HG02763 (cell line): Measurements from ENCODE around the gene MBD3L3.
"Not testable (repeated sequence)": the region's sequence is repeated elsewhere in the genome, so short reads cannot be mapped to it uniquely, and the experiment has no call there.

Experiments used
- ATAC-seq: cut with Tn5 transposase; IDR thresholded peaks from one replicate; pipeline ENCODE4 v1.9.1; 2021; ENCODE audit warnings: mild to moderate bottlenecking, moderate library complexity; ENCODE audit not compliant: unreplicated experiment

MBD3L3 gene

DNA sequence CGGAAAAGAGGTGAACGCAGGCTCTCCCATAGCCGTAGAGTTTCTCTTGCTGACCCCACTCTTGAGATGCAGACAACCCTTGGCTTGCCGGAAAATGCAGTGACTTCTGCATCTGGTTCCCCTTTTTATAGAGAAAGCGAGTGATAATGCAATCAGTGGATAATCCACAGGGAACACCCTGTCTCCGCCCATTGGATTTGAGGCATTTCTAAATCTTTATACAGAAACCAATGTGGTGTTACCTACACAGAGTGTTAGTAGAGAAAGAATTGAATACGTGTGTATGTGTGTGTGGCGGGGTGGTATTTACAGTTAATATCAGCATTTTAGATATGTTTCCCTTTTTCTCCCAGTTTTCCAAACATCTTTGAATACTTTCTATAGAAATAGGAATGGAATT lies at the start of gene MBD3L3:
MBD3L3 (minus strand) TSS at position 101 of the 400 bp plus-strand sequence; CDS start at position 30, 71 bp downstream.
- ATAC-seq = not testable (repeated sequence)

DNA sequence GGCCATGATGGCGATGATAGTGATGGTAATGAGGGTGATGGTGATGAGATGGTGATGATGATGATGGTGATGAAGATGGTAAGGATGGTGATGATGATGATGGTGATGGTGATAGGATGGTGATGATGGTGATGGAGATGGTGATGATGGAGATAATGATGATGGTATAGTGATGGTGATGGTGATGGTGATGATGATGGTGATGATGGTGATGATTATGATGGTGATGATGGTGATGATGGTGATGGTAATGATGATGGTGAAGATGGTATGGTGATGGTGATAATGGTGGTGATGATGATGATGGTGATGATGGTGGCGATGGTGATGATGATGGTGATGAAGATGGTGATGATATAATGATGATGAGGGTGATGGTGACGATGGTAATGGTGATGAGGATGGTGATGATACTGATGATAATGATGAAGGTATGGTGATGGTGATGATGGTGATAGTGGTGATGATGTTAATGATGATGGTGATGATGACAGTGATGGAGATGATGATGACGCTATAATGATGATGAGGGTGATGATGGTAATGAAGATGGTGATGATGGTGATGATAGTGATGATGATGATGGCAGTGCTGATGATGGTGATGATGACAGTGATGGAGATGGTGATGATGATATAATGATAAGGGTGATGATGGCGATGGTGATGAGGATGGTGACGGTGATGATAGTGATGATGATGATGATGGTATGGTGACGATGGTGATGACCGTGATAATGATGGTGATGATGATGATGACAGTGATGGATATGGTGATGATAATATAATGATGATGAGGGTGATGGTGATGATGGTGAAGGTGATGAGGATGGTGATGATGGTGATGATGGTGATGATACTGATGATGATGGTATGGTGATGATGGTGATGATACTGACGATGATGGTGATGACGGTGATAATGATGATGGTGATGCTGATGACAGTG lies 48.5 kb upstream of the MBD3L3 start:
- ATAC-seq = no peak

DNA sequence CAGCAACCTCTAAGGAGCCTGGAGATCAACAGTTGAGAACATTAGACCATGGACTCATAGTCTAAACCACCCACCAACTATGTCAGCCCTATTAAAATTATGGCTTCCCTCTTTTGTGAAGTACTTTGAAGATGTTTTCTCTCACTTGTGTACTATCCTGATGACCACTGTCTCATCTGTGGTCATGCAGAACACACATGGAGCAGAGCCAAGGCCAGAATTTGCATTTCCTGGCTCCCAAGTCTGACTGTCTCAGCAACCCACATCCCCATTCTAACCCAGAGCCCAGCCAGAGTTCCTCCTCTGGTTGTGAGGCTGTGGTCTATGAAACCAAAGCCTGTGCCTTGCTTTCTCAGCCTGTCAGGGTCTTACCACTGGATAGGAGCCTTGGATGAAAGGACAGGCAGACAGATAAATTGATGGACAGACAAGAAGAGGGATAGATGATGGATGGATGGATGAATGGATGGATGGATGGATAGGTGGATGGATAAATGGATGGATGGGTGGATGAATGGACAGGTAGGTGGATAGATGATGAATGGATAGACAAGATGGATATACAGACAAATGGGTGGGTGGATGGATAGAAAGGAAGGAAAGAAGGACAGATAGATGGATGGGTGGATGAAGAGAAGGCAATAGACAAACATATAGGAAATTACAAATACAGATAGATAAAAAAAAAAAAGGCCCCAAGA lies 46.4 kb upstream of the MBD3L3 start:
- ATAC-seq = no peak

DNA sequence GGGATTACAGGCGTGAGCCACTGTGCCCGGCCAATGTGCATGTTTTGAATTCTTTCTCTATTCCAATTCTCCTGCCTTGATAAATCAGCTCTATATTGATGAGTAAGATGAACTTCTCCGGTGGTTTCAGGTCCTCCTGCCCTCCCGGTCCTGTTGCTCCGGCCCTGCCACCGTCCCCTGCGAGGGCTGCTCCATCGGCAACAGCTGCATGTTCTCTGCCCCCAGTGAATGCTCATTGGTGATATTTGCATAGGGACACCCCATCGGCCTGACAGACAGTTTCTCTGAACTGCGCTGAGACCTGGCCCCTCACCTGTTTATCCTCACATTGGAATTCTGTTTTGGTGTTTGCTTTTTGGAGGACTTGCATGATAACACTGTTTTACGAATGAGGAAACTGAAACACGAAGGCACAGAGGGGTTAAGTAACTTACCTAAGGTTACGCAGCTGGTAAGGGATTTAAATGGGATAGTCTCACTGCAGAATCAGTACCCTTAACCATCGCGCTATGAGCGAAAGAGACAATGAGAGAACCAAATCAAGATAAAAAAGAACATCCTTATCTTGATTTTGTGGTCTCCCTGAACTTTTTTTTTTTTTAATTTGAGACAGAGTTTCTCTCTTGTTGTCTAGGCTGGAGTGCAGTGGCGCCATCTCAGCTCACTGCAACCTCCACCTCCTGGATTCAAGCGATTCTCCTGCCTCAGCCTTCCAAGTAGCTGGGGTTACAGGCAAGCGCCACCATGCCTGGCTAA lies 43.2 kb upstream of the MBD3L3 start:
- no peak for ATAC-seq

DNA sequence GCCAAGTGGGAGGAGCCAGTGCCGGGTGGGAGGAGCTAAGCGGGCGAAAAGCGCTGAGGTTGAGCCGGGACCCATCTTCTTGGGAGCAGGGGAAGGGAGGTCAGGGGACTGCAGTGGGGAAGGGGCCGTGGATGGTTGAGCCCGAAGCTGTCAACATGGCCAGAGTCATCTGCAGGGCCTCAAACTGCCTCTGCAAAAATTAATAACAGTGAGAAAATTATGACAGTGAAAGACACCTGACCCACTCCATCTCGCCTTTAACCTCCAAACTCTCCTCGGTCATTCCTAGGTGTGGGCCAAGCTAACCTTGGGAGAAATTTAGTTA lies 41.1 kb upstream of the MBD3L3 start:
- ATAC-seq = no peak

DNA sequence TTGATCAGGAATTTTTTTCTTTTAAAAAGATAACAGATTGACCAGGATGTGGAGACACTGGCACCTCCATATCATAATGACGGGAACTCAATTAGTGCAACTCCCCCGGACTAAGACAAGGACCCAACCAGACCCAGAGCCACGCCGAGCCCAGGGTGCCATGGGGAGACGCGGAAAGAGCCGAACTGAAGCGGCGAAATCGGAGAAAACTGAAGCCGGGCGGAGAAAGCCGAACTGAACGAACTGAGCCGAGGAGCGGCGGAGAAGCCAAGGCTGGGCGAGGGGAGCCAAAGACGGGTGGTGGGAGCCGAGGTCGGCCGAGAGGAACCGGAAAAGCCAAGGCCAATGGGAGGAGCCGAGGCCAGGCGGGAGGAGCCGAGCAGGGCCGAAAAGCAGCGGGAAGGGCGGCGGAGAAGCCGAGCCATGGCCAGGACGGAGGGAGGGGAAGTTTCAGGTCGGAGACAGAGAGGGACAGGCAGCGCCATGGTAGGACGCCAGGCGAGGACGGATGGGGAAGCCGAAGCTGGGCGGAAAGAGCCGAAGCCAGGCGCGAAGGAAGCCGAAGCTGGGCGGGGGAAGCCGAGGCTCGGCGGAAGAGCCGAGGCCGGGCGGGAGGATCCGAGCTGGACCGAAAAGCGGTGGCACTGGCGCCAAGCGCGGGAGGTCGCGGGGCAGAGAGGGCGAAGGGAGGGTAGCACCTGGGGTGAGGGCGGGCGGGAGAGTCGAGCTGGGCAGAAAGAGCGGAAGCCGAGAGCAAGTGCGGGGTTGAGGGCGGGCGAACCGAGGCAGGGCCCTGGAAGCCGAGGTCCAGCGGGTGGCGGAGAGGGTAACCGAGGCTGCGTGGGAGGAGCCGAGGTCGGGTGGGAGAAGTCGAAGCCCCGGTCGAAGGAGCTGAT lies 40.5 kb upstream of the MBD3L3 start:
- peak; percentile 85 for ATAC-seq

DNA sequence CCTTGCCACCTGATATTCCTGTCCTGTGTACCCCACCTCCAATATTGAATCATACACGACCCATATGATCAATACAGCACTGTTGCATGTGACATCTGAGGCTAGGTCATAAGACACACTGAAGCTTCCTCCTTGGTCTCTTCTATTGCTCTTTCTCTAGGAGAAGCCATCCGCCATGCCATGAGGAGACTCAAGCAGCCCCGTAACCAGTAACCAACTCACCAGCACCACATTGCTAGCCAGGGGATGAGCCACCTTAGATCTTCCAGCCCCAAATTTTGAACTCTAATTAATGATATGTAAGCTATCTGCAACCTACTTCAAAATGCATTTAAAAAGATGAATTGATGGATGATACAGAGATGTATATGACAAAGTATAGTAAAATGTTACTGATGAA lies 39.6 kb upstream of the MBD3L3 start:
- ATAC-seq = no peak

DNA sequence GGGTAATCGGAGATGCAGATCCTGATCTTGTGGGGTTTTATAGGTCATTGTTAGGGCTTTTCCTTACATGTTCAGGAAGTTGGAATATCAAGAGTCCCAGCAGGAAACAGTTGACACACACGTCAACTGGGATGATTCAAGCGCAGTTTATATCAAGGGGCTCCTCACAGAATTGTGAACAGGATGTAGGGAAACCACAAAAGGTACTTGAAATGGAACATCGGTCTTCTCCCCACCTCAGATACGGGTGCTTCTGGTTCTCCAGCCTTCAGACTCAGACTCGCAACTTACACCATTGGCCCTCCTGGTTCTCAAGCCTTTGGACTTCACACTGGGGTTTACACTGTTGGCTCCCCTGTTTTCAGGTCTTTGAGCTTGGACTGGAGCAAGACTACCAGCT lies 30.5 kb upstream of the MBD3L3 start:
- no peak for ATAC-seq

DNA sequence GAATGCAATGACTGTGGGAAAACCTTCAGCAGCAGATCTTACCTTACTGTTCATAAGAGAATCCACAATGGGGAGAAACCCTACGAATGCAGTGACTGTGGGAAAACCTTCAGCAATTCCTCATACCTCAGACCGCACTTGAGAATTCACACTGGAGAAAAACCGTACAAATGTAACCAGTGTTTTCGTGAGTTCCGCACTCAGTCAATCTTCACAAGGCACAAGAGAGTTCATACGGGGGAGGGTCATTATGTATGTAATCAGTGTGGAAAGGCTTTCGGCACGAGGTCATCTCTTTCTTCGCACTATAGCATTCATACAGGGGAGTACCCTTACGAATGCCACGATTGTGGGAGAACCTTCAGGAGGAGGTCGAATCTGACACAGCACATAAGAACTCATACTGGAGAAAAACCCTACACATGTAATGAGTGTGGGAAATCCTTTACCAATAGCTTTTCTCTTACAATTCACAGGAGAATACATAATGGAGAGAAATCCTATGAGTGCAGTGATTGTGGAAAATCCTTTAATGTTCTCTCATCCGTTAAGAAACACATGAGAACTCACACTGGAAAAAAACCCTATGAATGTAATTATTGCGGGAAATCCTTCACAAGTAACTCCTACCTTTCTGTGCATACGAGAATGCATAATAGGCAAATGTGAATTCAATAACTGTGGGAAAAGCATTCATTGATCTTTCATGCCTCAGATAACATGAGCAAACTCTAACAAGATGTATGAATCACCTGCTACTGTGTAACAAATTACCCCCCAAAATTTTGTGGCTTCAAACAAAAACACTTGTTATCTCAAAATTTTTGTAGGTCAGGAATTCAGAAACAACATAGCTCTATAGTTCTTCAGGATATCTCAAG lies 24.8 kb upstream of the MBD3L3 start:
- no peak for ATAC-seq

DNA sequence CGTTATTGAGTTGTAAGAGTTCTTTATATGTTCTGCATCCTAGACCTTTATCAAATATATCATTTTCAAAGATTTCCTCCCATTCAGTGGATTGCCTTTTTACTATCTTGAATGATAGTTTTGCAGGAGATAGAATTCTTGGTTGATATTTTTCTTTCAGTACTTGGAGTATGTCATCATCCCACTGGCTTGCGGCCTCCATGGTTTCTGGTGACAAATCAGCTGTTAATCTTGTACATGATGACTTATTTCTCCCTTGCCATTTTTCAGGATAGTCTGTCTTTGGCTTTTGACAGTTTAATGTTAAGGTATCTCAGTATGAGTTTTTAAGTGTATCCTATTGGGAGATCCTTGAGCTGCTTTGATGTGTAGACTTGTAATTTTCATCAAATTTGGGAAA lies 19.5 kb upstream of the MBD3L3 start:
- ATAC-seq = no peak

DNA sequence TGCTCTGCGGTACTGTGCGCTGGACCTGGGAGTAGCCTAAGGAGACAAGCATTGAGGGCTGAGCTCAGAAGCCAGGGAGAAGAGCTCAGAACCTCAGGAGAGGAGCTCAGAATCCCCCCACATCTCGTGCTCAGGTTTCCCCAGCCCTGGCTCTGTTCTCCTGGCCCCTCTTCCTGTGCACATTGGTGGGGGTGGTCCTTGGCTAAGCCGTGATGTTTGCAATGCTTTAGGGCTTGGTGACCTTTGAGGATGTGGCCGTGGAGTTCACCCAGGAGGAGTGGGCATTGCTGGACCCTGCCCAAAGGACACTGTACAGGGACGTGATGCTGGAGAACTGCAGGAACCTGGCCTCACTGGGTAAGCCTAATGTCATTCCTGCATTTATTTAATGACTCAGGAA lies 17.7 kb upstream of the MBD3L3 start:
- no peak for ATAC-seq

DNA sequence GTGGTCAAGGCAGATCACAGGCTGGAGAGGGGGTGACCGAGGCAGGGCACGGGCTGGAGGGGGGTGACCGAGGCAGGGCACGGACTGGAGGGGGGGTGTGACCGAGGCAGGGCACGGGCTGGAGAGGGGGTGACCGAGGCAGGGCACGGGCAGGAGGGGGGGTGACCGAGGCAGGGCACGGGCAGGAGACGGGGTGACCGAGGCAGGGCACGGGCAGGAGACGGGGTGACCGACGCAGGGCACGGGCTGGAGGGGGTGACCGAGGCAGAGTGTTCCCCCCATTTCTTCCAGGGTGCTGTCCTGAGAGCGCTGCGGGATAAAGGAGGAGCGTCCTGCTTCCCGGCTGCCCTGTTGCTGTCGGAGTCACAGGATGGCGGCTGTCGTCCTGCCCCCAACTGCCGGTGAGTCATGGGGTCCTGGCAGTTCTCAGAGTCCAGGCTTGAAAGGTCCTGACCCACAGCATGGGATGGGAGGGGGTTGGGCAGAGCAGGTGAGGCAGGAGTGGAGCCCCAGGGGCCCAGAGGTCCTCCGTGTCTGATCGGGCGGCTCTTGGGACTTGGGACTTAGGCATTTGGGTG lies 16.3 kb upstream of the MBD3L3 start:
- ATAC-seq = no peak

DNA sequence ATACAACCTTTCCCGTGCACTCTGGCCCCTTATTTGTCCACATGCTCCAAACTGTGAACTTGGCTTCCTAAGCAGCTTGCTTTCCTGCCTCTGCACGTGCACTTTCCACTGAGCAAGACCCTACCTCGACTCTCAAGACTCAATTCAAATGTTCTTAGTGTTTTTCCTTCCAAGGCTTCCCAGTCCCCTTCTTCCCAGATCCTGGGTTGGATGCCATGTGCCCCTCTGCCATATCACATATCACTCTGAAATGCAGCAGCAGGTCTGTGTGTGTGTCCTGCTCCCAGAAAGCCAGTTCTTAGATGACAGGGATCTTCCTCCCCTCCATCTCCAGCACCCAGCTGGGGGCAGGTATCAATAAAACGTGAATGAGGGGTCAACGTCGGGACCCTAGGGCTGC lies 14.1 kb upstream of the MBD3L3 start:
- ATAC-seq = no peak

DNA sequence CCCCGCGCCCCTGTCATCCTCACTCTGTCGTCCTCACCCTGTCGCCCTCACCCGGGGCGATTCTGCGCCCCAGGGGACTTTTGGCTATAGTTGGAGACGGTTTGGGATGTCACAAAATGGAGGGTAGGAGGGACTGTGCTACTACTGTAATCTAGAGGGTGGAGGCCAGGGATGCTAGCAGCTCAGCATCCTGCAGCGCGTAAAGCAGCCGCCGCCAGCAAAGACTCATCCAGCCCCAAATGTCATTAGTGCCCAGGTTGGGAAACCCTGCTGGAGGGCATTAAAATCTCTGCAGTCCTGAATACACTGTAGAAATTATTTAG lies 11.4 kb upstream of the MBD3L3 start:
- ATAC-seq = no peak

DNA sequence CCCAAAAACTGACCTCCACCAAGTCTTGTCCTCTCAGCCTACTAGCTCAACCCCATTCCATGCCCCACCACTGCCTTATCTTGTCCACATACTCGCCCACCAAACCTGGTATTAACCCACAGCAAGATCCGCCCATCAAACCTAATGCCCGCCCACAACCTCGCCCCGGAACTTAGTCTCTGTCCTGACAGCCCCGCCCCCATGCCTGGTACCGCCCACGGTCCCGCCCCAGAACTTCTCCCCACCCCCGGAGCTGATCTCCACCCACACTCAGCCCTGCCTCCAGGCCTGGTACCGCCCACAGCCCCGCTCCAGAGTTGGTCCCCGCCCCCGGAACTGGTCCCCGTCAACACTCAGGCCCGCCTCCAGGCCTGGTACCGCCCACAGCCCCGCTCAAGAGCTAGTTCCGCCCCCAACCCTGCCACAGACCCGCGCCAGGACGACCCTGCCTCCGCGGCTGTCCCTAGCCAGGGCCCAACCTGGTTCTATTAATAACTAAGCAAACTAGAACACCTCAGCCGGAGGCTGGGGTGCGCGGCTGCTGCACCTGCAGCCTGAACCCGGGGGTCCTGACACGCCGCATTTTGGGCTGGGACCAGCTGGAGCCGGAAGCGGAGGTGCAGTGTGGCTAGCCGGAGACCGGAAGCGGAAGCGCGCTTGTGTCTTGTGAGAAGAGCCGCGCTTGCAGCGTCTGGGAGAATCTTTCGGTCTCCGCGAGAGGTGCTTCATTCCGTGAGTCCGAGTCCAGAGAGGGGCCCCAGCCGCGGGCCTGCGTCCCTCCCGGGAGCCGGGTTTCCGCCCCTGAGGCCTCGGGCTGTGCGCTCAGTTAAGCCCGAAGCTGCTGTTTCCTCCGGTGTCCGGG lies 10.8 kb upstream of the MBD3L3 start, which contains the start of gene ZNF557:
ZNF557 (plus strand) TSS at position 662 of the 862 bp plus-strand sequence. CDS start 5,372 bp downstream, outside the sequence.
- ATAC-seq = peak; percentile 93

DNA sequence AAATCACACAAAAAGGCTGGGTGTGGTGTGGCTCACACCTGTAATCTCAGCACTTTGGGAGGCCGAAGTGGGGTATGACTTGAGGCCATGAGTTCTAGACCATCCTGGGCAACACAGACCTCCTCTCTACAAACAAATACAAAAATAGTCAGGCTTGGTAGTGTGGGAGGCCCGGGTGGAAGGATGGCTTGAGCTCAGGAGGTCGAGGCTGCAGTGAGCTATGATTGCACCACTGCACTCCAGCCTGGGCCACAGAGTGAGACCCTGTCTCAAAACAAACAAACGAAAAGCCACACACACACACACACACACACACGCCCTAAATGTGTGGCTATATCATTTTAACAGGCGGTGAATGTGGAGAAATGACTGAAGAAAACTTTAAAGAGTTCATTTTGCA lies 10.1 kb upstream of the MBD3L3 start:
- no peak for ATAC-seq

DNA sequence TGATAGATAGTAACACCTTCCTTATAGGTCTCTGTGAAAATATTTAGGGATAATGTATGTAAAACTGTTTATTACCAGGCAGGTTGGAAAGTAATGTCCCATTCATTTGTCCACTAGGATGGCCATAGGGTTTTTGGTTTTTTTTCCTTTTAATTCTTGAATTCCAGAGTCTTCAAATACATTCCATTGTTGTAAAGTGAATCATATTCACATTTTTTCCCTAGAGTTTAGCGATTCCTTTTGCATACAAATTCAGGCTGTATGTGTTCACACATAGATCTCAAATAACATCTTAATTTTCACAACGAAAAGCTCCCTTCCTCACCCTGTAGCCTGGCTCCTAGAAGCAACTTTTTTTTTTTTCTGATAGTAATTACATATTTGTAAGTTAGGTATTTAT lies 9.2 kb upstream of the MBD3L3 start:
- ATAC-seq = no peak

DNA sequence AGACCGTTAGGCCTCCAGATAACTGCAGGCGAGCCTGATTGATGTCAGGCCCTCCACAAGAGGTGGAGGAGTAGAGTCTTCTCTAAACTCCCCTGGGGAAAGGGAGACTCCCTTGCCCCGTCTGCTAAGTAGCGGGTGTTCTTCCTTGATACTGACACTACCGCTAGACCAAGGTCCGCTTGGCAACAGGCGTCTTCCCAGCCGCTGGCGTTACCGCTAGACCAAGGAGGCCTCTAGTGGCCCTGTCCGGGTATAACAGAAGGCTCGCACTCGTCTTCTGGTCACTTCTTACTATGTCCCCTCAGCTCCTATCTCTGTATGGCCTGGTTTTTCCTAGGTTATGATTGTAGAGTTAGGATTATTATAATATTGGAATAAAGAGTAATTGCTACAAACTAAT lies 8.6 kb upstream of the MBD3L3 start:
- not testable (repeated sequence) for ATAC-seq
